Cerebellar cortex (tissue), 1 donor: ENCODE results near the gene VOPP1.

Experiments used
- DNase-seq: peaks from one replicate; pipeline ENCODE4 v3.0.0-alpha.2; 2015; ENCODE audit warnings: low spot score

The VOPP1 gene

GRCh38 chr7:55576753-55577152 lies 4.5 kb upstream of the VOPP1 start:
- no peak for DNase-seq

GRCh38 chr7:55575733-55576132 lies 3.4 kb upstream of the VOPP1 start:
- DNase-seq = no peak

GRCh38 chr7:55575098-55575497 lies 2.8 kb upstream of the VOPP1 start:
- DNase-seq = no peak

- no peak for DNase-seq
These were observed 1.9 kb upstream of the VOPP1 start for GRCh38 chr7:55574051-55574717.

GRCh38 chr7:55573234-55573900 lies 1.1 kb upstream of the VOPP1 start:
- DNase-seq = no peak

- peak; percentile 37 for DNase-seq
These were observed 558 bp downstream of the VOPP1 start for GRCh38 chr7:55571511-55572377.

- no peak for DNase-seq
These were observed 1.4 kb downstream of the VOPP1 start for GRCh38 chr7:55570939-55571338.

- DNase-seq = no peak
These were observed 2.0 kb downstream of the VOPP1 start for GRCh38 chr7:55570218-55570873.

GRCh38 chr7:55569797-55570196 lies 2.5 kb downstream of the VOPP1 start:
- DNase-seq = no peak

GRCh38 chr7:55569269-55569663 lies 3.0 kb downstream of the VOPP1 start:
- no peak for DNase-seq

GRCh38 chr7:55568613-55569268 lies 3.6 kb downstream of the VOPP1 start:
- DNase-seq = no peak

GRCh38 chr7:55567571-55567970 lies 4.7 kb downstream of the VOPP1 start:
- no peak for DNase-seq

- no peak for DNase-seq
These were observed 6.6 kb downstream of the VOPP1 start for GRCh38 chr7:55565681-55566080.

GRCh38 chr7:55563596-55564325 lies 8.5 kb downstream of the VOPP1 start:
- no peak for DNase-seq

GRCh38 chr7:55561690-55562089 lies 10.6 kb downstream of the VOPP1 start:
- no peak for DNase-seq

- DNase-seq = no peak
These were observed 13.1 kb downstream of the VOPP1 start for GRCh38 chr7:55558962-55559920.

- no peak for DNase-seq
These were observed 14.6 kb downstream of the VOPP1 start for GRCh38 chr7:55557666-55558188.

- DNase-seq = no peak
These were observed 15.8 kb downstream of the VOPP1 start for GRCh38 chr7:55556492-55556891.

- no peak for DNase-seq
These were observed 16.3 kb downstream of the VOPP1 start for GRCh38 chr7:55556031-55556430.

- DNase-seq = no peak
These were observed 17.1 kb downstream of the VOPP1 start for GRCh38 chr7:55555160-55555559.
